ENCODE measurements around the gene ACP7.

- TF ChIP-seq EP300 (IDR thresholded peaks at IDR 0.05; ENCODE audit: borderline replicate concordance in 1 of 2, control insufficient read depth in 1 of 2, low read depth in 2 of 2, low read length in 2 of 2) (no peak), ZNF687 (IDR thresholded peaks at IDR 0.05) (no peak), RCOR1 (conservative IDR thresholded peaks at IDR 0.05; ENCODE audit: low read depth, low read length) (no peak), USF1 (IDR thresholded peaks at IDR 0.05; ENCODE audit: borderline replicate concordance, extremely low read length, insufficient read depth, low read depth, low read length) (no peak), KDM1A (IDR thresholded peaks at IDR 0.05; ENCODE audit: borderline replicate concordance) (no peak), CTCF (IDR thresholded peaks at IDR 0.05 in 2 of 3, conservative IDR thresholded peaks at IDR 0.05 in 1 of 3; ENCODE audit: control insufficient read depth in 2 of 3, extremely low read depth in 1 of 3, insufficient read depth in 1 of 3, low read depth in 3 of 3, low read length in 3 of 3) (no peak), KAT2A (conservative IDR thresholded peaks at IDR 0.05; ENCODE audit: control insufficient read depth, low read depth, low read length) (no peak), PRDM15 (CRISPR knock-in tag; IDR thresholded peaks at IDR 0.05) (no peak), MAX (IDR thresholded peaks at IDR 0.05; ENCODE audit: low read depth, low read length) (no peak), BHLHE40 (IDR thresholded peaks at IDR 0.05; ENCODE audit: borderline replicate concordance in 1 of 2, low read depth in 2 of 2, low read length in 1 of 2) (no peak), BACH1 (IDR thresholded peaks at IDR 0.05; ENCODE audit: borderline replicate concordance) (no peak)
Observed at GRCh38 chr19:39150807-39151600, 66.8 kb downstream of the ACP7 start.
